ENCODE results near the gene RASAL2.
"Not testable (repeated sequence)": the region's sequence is repeated elsewhere in the genome, so short reads cannot be mapped to it uniquely, and the experiment has no call there.

The RASAL2 gene

DNA sequence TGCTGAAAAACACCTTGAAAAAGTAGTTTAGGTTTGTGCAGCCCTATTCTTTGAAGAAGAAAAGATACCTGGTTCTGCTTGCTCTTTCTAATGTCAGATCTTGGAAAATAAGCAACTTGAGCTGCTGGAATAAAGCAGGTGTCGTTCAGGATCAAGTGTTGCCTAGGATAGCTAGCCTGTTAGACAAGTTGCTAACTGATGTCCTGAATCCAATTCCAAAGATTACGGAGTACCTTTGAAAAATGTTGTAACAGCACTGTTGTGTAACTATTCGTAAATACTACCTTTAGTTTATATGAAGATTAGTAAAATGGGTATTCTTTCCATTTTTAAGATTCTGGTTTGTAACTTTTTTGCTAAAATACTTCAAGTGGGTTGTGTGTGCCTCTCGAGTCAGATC, 251.3 kb downstream of the RASAL2 start:
- no peak for DNase-seq (ENCODE audit: low spot score)

- DNase-seq (ENCODE audit: low spot score) = no peak
Measured at GRCh38 chr1:178345807-178346206, 251.9 kb downstream of the RASAL2 start.

DNA sequence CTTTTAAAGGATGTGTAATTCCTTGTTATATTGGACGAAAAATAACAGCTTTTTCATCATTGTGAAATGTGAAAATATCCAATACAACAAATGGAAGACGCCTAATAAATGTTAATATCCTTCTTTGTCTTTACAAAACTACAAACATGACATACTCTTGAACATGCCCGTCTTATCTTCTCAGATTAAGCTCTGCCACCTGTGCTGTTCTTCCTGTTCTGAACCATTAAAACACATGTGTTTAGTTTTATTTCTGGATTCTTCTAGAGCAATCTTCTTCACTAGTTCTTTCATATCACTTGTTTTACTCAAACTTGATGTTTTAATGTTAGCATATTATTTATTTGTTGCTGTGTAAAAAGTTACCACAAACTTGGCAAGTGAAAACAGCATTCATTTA, 255.9 kb downstream of the RASAL2 start:
- no peak for DNase-seq (ENCODE audit: low spot score)

GRCh38 chr1:178351911-178352310, 258.0 kb downstream of the RASAL2 start:
- DNase-seq (ENCODE audit: low spot score) = not testable (repeated sequence)

- no peak for DNase-seq (ENCODE audit: low spot score)
Measured at GRCh38 chr1:178352790-178353416, 259.0 kb downstream of the RASAL2 start.

GRCh38 chr1:178353524-178353923, 259.6 kb downstream of the RASAL2 start:
- no peak for DNase-seq (ENCODE audit: low spot score)

DNA sequence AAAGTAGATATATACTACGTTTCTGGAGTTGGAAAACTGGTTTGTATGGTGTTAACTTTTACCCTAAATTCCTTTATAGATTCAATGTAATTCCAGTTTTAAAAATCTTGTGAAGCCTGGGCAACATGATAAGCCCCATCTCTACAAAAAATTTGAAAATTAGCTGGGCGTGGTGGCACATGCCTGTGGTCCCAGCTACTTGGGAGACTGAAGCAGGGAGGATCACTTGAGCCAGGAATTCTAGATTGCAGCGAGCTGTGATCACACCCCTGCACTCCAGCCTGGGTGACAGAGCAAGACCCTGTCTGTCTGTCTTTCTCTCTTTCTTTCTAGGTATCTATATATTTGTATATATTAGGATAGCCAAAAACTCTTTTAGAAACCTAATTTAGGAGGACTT, 260.9 kb downstream of the RASAL2 start:
- DNase-seq (ENCODE audit: low spot score) = no peak

DNA sequence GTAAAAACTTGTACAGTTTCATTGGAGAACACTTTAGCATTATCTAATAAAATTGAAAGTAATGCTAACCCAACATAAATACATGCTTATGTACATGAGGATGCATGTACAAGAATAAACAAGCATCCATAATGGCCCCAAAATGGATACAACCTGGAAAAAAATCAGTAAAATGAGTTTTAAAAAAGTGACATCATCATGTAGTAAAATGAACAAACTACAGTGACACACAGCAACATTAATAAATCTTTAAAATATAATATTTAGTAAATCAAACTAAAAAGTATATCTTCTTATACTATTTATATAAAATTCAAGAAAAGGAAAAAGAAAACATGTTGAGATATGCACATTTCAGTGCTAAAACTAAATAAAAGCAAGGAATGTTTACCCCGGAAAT, 262.4 kb downstream of the RASAL2 start:
- DNase-seq (ENCODE audit: low spot score) = no peak

DNA sequence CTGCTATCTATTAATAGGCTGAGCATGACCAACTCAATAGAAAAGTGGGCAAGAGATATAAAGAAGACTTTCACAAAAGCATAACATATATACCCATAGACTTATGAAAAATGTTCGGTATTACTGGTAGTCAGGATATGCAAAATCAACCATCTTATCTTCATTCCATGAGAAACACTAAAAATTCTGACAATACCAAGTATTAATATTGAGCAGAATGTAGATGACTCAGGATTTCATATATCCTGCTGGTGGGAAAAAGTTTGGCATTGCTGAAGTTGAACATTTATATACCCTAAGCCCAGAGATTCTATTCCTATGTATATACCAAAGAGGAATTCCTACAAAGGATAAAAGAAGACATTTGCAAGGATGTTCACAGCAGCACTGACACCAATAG, 264.6 kb downstream of the RASAL2 start:
- DNase-seq (ENCODE audit: low spot score) = no peak

DNA sequence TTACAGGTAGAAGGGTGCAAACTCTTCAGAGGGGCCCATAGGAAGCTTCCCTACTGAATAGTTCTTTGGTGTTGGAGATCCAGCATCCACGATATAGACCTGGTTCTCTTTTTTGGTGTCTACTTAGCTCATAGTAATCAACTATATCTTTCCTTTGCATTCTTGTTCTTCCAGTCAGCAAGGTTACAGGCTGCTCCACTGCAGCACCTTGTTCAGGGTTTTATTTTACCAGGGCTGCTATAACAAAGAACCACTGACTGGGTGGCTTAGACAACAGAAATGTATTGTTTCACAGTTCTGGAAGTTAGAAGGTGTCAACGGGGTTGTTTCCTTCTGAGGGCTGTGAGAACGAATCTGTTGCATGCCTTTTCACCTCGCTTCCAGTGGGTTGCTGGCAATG, 266.5 kb downstream of the RASAL2 start:
- DNase-seq (ENCODE audit: low spot score) = no peak

DNA sequence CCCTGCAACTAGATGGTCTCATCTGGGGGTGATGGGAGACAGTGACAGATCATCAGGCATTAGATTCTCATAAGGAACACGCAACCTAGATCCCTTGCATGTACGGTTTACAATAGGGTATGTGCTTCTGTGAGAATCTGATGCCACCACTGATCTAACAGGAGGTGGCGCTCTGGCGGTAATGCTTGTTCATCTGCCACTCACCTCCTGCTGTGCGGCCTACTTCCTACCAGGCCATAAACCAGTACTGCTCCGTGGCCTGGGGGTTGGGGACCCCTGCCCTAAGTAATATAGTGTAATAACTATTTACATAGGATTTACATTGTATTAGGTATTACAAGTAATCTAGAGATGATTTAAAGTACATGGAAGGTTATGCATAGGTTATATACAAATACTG, 267.9 kb downstream of the RASAL2 start:
- DNase-seq (ENCODE audit: low spot score) = no peak

DNA sequence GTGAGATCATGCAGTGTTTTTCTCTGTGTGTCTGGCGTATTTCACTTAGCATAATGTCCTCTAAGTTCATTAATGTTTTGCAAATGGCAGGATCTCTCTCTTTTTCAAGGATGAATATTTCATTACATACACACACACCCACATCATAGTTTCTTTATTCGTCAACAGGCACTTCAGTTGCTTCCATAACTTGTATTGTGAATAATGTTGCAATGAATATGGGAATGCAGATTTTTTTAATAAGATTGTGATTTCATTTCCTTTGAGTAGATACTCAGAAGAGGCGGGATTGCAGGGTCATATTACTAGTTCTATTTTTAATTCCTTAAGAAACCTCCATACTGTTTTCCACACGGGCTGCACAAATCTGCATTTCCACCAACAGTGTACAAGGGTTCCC, 268.8 kb downstream of the RASAL2 start:
- DNase-seq (ENCODE audit: low spot score) = no peak

GRCh38 chr1:178364782-178365181, 270.9 kb downstream of the RASAL2 start:
- no peak for DNase-seq (ENCODE audit: low spot score)

GRCh38 chr1:178367151-178367550, 273.2 kb downstream of the RASAL2 start:
- no peak for DNase-seq (ENCODE audit: low spot score)

DNA sequence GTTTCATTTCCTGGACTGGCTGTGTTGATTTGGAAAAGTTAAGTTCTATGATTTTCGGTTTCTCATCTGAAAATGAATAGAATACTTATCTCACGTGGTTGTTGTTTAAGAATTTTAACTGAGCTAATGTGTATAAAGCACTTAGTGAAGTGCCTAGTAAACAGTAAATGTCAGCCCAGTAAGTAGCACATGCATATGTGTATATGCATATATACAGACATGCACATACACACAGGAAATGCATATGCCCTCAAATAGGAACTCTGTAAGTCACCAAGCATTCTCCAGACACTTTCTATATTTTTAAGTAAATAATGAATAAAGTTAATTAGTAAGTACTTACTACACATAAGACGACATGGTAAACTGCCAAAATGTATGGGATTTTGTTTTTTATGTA, 274.3 kb downstream of the RASAL2 start:
- DNase-seq (ENCODE audit: low spot score) = no peak

- DNase-seq (ENCODE audit: low spot score) = no peak
Measured at GRCh38 chr1:178371235-178371634, 277.3 kb downstream of the RASAL2 start.

- DNase-seq (ENCODE audit: low spot score) = no peak
Measured at GRCh38 chr1:178371933-178372388, 278.1 kb downstream of the RASAL2 start.

DNA sequence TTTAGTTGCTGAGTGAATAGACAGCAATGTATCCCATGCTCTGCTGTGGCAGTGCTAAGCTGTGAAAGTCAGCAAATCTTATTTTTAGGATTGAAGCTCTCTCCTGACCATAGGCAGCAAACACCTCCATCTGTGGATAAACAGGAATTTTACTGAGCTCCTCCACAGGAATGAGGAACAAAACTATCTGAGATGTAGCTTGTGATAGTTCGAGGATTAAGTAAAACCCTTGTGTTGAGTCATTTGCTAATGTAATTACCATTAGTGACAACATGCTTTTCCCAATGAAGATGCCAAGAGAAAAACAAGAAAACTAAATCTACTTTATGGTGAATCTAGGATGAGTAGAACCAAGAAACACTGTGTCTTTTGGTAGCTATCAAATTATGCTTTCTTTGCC, 280.1 kb downstream of the RASAL2 start:
- no peak for DNase-seq (ENCODE audit: low spot score)

GRCh38 chr1:178376008-178376407, 282.1 kb downstream of the RASAL2 start:
- no peak for DNase-seq (ENCODE audit: low spot score)

DNA sequence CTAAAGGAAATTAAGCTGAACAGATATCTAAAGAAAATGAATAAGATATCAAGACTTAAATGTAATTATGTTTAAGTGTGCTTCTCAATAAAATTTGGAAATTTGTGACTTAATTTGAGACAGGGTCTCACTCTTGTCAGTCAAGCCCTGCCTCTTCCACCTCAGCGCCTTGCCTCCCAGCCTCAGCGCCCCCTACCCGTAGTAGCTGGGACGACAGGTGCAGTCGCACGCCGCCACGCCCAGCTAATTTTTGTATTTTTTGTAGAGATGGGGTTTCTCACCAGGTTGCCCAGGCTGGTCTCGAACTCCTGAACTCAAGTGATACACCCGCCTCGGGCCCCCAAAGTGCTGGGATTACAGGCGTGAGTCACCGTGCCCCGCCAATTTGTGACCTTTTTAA, 285.9 kb downstream of the RASAL2 start:
- no peak for DNase-seq (ENCODE audit: low spot score)

DNA sequence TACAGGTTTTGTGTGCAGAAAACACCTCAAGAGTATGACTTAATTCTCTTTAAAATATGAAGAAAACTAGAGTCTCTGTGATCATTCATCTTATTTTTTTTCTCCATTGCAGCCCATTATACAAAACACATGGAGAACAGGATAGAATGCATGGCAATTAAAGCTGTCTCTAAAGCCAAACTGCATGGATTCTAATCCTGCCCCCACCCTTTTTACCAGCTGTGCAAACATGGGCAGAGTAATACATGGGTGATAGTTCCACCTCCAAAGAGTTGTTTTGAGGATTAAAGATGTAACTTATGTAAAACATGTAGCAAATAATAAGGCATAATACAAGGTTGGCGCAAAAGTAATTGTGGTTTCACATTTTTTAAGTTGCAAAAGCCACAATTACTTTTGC, 288.5 kb downstream of the RASAL2 start:
- DNase-seq (ENCODE audit: low spot score) = no peak

GRCh38 chr1:178385662-178386061, 291.8 kb downstream of the RASAL2 start:
- DNase-seq (ENCODE audit: low spot score) = no peak

DNA sequence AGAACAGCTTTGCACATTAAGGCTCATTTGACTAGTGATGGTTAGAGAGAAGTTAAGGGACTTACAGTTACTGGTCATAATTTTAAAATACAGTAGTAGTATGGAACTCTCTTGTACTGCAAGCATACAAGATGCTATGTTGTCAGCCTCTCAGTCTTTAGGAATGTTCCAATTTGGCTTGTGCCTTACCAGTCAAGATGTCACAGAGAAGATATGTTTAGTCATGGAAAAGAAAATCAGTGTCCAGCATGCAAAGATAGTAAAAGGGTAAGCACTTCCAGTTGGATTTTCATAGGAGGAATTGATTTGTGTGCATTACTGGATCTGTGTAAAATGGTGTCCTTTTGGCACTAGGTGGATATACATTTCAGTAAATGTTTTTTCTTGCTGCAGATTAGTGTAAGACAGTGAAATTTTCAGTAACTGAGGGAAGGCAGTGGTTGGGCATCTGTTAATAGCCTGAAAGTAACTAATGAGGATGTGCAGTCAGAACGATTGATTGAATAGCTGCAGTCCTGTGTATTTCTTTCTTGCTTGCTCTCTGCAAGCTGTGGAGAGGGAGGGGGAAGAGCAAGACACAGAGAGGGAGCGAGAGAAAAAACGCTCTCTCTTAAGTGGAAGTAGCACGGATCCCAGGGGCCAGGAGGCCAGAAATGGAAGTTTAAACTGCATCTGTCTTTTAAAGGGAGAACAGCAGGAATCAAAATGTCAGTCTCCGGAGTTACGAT, 294.7 kb downstream of the RASAL2 start:
- no peak for DNase-seq (ENCODE audit: low spot score)

DNA sequence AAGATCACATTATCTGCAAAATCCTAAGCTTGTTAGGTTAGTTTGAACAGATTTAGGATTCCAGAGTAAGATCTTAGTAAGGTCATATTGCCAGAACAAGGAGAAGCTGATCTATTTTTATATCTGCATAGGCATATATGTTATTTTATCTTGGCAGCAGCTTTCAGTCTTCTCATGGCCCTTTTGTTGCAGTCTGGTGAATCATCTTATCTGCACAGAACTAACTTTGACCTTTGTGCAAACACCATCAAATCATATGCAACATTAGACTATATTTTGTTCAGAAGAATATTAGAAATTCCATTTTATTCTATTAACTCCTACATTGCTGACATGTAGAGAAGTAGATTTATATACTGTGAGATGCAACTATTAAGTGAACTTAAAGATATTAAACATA, 295.5 kb downstream of the RASAL2 start:
- DNase-seq (ENCODE audit: low spot score) = no peak
